Activated CD4-positive, alpha-beta T cell treated with anti-CD3 and anti-CD28 coated beads, Interleukin-2, amount 50 U/mL, for 24 hours (primary cell): ENCODE results near the gene SPOP.

ENCODE experiments used
- DNase-seq, 2 donors: peaks; one replicate each; pipeline ENCODE4 v3.0.0-alpha.2; 2020; ENCODE audit warnings: low read depth in 1 of 2, low spot score in 1 of 2

SPOP gene

GRCh38 chr17:49588726-49589576 lies 88.9 kb downstream of the SPOP start:
- no peak for DNase-seq

GRCh38 chr17:49588312-49588711 lies 89.6 kb downstream of the SPOP start:
- no peak for DNase-seq

- no peak for DNase-seq
These were observed 90.4 kb downstream of the SPOP start for GRCh38 chr17:49587366-49588073.

- no peak for DNase-seq
These were observed 92.4 kb downstream of the SPOP start for GRCh38 chr17:49585422-49586027.

- no peak for DNase-seq
These were observed 94.0 kb downstream of the SPOP start for GRCh38 chr17:49583889-49584288.

- no peak for DNase-seq
These were observed 94.7 kb downstream of the SPOP start for GRCh38 chr17:49583226-49583625.

GRCh38 chr17:49582789-49583188 lies 95.1 kb downstream of the SPOP start:
- DNase-seq: no peak

- DNase-seq: no peak
These were observed 95.7 kb downstream of the SPOP start for GRCh38 chr17:49582055-49582722.

- no peak for DNase-seq
These were observed 96.3 kb downstream of the SPOP start for GRCh38 chr17:49581648-49581998.

- no peak for DNase-seq
These were observed 96.8 kb downstream of the SPOP start for GRCh38 chr17:49580981-49581647.

GRCh38 chr17:49580055-49580721 lies 97.7 kb downstream of the SPOP start:
- no peak for DNase-seq

GRCh38 chr17:49579522-49579921 lies 98.4 kb downstream of the SPOP start:
- DNase-seq: no peak

GRCh38 chr17:49578952-49579500 lies 98.9 kb downstream of the SPOP start:
- no peak for DNase-seq

GRCh38 chr17:49578414-49578813 lies 99.5 kb downstream of the SPOP start:
- no peak for DNase-seq

- no peak for DNase-seq
These were observed 99.9 kb downstream of the SPOP start for GRCh38 chr17:49577963-49578362.

- no peak for DNase-seq
These were observed 100.3 kb downstream of the SPOP start for GRCh38 chr17:49577650-49577934.

GRCh38 chr17:49576917-49577649 lies 100.8 kb downstream of the SPOP start:
- no peak for DNase-seq

GRCh38 chr17:49576088-49576916 lies 101.6 kb downstream of the SPOP start:
- DNase-seq: no peak

GRCh38 chr17:49575679-49576087 lies 102.2 kb downstream of the SPOP start, which contains the start of gene NXPH3:
Gene NXPH3 (plus strand): TSS chr17:49575871. CDS start chr17:49576220, 349 bp downstream.
- DNase-seq: peak; percentile 41 to 51
